ENCODE data around the gene C16orf89. TPM values are rescaled to one million over a fixed set of nuclear protein-coding genes. Genes with fewer than 3 reads are reported as not detected.

The C16orf89 gene
- polyA plus RNA-seq, 1 donor (not counting 4 experiments of a cell fraction or from before 2014, with no cell fraction given): not detected

- H2AFZ ChIP-seq (ENCODE audit: control insufficient read depth, low read length): no peak overlapping the region
- no peaks in the 10 kb centered on the region for H3K9me1 ChIP-seq (ENCODE audit: control insufficient read depth, extremely low read depth, insufficient read depth, low read length)
- H3K27ac ChIP-seq (ENCODE audit: control insufficient read depth, insufficient read depth, low read length): no peak overlapping the region
- TF ChIP-seq CTCF (optimal IDR thresholded peaks at IDR 0.05 in 1 of 3, IDR thresholded peaks at IDR 0.05 in 1 of 3, conservative IDR thresholded peaks at IDR 0.05 in 1 of 3; ENCODE audit: extremely low read depth in 1 of 3, insufficient read depth in 2 of 3, low read length in 3 of 3) (no peak), EZH2 (IDR thresholded peaks at IDR 0.05; ENCODE audit: low read length) (no peak)
- H4K20me1 ChIP-seq (ENCODE audit: control insufficient read depth, extremely low read depth, insufficient read depth, low read length): no peaks in the 10 kb centered on the region
- no peaks in the 10 kb centered on the region for H3K9me3 ChIP-seq (ENCODE audit: control insufficient read depth, low read depth, low read length)
- H3K4me2 ChIP-seq (ENCODE audit: control insufficient read depth, extremely low read depth, insufficient read depth, low read depth, low read length): no peak overlapping the region
- H3K79me2 ChIP-seq (ENCODE audit: control insufficient read depth, insufficient read depth, low read length): no peaks in the 10 kb centered on the region
- H3K4me1 ChIP-seq (ENCODE audit: control insufficient read depth, extremely low read depth, insufficient read depth, low read length): peaks cover 14% of the 10 kb centered on the region
- H3K36me3 ChIP-seq (ENCODE audit: control insufficient read depth in 2 of 2, extremely low read depth in 1 of 2, insufficient read depth in 2 of 2, low read length in 2 of 2): peaks cover 0 to 1% of the 10 kb centered on the region in 2 experiments
- dilution Hi-C loops (cut with MboI; ENCODE audit: extremely low pct_ligation_motif_present, low sequenced_read_pairs): no loop called here
- FAIRE-seq (no peak), DNase-seq (ENCODE audit: low read depth, low spot score) (no peak)
- no peaks in the 10 kb centered on the region for H3K27me3 ChIP-seq (ENCODE audit: control insufficient read depth, extremely low read depth, insufficient read depth, low read length)
- no peak overlapping the region for H3K9ac ChIP-seq (ENCODE audit: control insufficient read depth, extremely low read depth, insufficient read depth, low read length)
- H3K4me3 ChIP-seq (ENCODE audit: control insufficient read depth in 2 of 3, extremely low read depth in 1 of 3, insufficient read depth in 2 of 3, low read depth in 1 of 3, low read length in 3 of 3): no peak overlapping the region
These were observed 35.4 kb downstream of the C16orf89 start for GRCh38 chr16:5030251-5030870.

- H3K36me3 ChIP-seq (ENCODE audit: control insufficient read depth in 2 of 2, extremely low read depth in 1 of 2, insufficient read depth in 2 of 2, low read length in 2 of 2): peaks cover 0 to 4% of the 10 kb centered on the region in 2 experiments
- TF ChIP-seq CTCF (optimal IDR thresholded peaks at IDR 0.05 in 1 of 3, IDR thresholded peaks at IDR 0.05 in 1 of 3, conservative IDR thresholded peaks at IDR 0.05 in 1 of 3; ENCODE audit: extremely low read depth in 1 of 3, insufficient read depth in 2 of 3, low read length in 3 of 3) (no peak), EZH2 (IDR thresholded peaks at IDR 0.05; ENCODE audit: low read length) (no peak)
These were observed 36.7 kb downstream of the C16orf89 start for GRCh38 chr16:5028950-5029475.

More at GRCh38 chr16:5028950-5029475, 36.7 kb downstream of the C16orf89 start:
- no peak overlapping the region for H2AFZ ChIP-seq (ENCODE audit: control insufficient read depth, low read length)
- no peak for FAIRE-seq
- H3K27me3 ChIP-seq (ENCODE audit: control insufficient read depth, extremely low read depth, insufficient read depth, low read length): no peaks in the 10 kb centered on the region
- peaks cover 7% of the 10 kb centered on the region for H3K4me1 ChIP-seq (ENCODE audit: control insufficient read depth, extremely low read depth, insufficient read depth, low read length)
- DNase-seq (ENCODE audit: low read depth, low spot score): no peak
- no peak overlapping the region for H3K4me2 ChIP-seq (ENCODE audit: control insufficient read depth, extremely low read depth, insufficient read depth, low read depth, low read length)
- H3K9me3 ChIP-seq (ENCODE audit: control insufficient read depth, low read depth, low read length): no peaks in the 10 kb centered on the region
- dilution Hi-C loops (cut with MboI; ENCODE audit: extremely low pct_ligation_motif_present, low sequenced_read_pairs): no loop called here
- no peaks in the 10 kb centered on the region for H3K79me2 ChIP-seq (ENCODE audit: control insufficient read depth, insufficient read depth, low read length)
- no peak overlapping the region for H3K4me3 ChIP-seq (ENCODE audit: control insufficient read depth in 2 of 3, extremely low read depth in 1 of 3, insufficient read depth in 2 of 3, low read depth in 1 of 3, low read length in 3 of 3)
- no peak overlapping the region for H3K9ac ChIP-seq (ENCODE audit: control insufficient read depth, extremely low read depth, insufficient read depth, low read length)
- H3K9me1 ChIP-seq (ENCODE audit: control insufficient read depth, extremely low read depth, insufficient read depth, low read length): no peaks in the 10 kb centered on the region
- no peaks in the 10 kb centered on the region for H4K20me1 ChIP-seq (ENCODE audit: control insufficient read depth, extremely low read depth, insufficient read depth, low read length)
- H3K27ac ChIP-seq (ENCODE audit: control insufficient read depth, insufficient read depth, low read length): no peak overlapping the region
